ENCODE data around the gene NKG7. TPM values are rescaled to one million over a fixed set of nuclear protein-coding genes. Genes with fewer than 3 reads are reported as not detected.
A peak's percentile ranks its signal among the peaks of the same experiment; 100 is the strongest.

NKG7 gene
- total RNA-seq, 1 donor from 2014 or later, result 3.7 TPM

GRCh38 chr19:51364200-51365106 is 8.0 kb downstream of the NKG7 start:
- no peak for DNase-seq (ENCODE audit: low spot score)

DNA sequence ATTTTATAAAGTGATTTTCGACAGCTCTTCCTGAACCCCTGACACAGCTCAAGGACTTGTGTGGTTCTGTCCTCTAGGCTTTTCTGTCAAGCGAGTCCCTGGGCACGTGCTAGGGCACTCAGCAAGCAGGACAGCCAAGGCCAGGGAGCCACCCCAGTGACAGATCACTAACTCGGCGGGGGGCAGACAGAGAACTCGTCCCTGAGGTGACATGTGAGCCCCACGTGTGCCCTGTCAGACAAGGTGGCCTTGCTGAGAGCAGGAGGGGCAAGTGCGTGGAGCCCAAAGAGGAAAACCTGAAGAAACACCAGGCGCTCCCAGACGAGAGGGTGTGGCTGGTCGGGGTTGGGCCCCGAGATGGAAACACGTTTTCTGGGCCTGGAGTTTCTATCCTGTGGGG is 11.2 kb downstream of the NKG7 start:
- DNase-seq (ENCODE audit: low spot score), result no peak

- DNase-seq (ENCODE audit: low spot score), result no peak
These were observed 13.2 kb downstream of the NKG7 start for GRCh38 chr19:51359294-51359693.

DNA sequence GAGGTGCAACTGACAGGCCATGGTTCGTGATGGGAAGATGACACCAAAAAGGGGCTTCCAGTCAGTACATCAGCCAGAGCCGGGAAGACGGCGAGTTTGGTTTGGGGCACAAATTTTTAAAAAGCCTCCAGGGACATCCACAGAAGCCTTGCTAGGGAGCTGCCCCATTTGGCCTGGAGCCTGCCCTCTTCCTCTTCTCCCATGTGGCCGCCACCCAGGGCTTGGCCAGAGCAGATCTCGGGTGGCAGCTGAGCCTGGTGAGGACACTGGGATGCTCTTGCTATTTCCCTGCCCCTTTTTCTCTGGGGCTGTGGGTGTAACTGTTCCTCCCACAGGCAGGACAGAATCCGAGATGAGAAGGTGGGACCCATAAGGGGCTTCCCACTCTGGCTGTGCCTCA is 14.5 kb downstream of the NKG7 start:
- DNase-seq (ENCODE audit: low spot score), result no peak

DNA sequence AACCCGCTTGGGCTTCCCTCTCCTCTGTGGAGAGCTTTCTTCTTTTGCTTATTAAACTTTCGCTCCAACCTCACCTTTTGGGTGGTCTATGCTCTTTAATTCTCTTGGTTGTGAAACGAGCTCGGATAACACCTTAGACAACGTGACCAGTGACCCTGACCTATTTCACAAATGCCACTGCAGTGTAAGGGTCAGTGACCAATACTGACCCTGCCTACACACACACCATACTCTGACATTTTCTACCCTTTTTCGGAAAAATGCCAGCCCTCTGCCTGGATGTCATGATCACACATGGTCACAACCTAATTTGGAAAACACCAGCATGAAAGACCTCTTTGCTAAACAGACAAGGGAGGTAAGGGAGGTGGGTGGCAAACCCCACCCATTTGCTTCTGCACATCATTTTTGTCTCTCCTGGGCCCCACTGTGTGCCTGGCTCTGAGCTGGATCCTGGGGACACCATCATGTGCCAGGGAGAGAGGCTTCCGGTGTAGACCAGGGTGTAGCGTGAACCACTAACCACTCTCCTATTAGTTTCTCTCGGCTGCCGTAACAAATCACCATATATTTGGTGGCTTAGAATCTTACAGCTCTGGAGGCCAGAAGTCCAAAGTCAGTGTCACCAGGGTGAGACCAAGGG is 16.2 kb downstream of the NKG7 start:
- no peak for DNase-seq (ENCODE audit: low spot score)

- no peak for DNase-seq (ENCODE audit: low spot score)
These were observed 17.7 kb downstream of the NKG7 start for GRCh38 chr19:51354742-51355148.

DNA sequence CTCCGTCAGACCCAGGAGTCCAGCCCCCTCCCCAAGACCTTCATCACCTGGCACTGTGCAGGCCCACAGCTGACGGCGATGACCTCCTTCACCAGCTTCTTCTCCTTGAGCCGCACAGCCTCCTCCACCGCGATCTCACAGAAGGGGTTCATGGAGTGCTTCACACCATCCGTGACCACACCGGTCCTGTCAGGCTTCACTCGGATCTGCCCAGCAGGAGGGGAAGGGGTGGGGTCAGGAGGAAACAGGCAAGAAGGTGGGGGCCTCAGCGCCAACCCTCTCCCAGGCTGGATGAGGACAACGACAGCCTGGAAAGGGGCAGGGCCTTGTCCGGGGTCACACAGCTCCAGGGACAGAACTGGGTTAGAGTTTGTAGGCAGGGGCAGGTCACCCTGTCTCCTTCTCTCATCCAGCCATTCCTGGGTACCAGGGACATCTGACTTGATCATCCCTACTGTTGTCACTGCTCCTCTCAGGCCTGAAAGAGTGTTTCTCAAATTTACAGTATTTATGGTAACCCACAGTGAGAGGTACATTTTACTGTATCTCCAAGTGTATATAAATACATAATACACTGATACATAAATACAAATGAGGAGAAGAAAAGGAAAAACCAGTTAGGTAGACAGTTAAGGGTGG is 18.2 kb downstream of the NKG7 start:
- DNase-seq (ENCODE audit: low spot score), result no peak

- DNase-seq (ENCODE audit: low spot score), result no peak
These were observed 19.6 kb downstream of the NKG7 start for GRCh38 chr19:51352783-51353360.

DNA sequence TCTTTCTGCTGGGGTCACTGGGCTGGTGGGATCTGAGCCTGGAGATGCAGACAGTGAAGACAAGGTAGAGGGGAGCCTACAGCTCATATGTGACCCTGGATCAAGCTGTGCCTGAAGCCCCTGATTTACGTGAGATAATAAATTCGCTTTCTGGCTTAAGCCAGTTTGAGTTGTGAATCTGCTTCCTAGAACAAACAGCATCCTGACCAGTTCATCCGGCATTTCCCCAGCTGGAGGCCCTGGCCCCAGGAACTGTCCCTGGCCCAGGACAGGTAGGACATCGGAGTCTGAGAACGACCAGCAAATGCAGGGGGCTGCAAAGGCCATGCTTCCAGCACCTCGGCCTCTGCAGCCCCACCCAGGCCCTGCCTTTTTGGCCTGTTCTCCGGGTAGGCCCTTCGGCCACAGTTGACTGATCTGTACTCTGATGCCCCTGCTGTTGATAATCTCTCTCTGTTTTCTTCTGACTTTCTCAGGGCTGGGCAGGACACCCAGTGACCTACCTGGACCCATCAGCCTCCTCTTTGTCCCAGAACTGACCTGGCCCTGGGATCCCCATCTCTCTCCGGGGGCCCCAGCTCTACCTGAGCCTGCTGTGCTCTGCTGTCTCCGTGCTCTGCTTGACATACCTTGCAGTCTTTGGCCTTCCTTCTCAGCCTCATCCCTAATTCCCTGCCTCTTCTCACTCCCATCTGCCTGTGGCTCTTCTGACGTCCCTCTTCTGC is 21.0 kb downstream of the NKG7 start:
- no peak for DNase-seq (ENCODE audit: low spot score)

GRCh38 chr19:51347209-51347928 is 25.1 kb downstream of the NKG7 start:
- DNase-seq (ENCODE audit: low spot score), result no peak

DNA sequence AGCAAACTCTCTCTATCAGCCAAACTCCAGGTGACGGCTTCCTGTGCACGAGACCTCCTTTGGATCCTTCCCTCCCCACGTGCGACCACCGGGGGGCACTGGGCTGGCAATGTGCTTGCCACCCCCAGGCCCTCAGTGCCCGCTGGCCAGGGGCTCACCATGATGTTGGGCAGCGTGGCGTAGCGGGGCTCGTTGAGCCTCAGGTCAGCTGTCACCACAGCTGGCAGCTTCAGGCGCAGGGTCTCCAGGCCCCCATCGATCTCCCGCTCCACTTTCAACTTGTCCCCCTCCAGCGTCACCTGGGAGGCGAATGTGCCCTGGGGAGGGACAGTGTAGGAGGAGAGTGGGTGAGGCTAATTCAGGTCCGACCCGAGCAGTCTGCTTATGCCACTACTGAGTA is 25.7 kb downstream of the NKG7 start:
- no peak for DNase-seq (ENCODE audit: low spot score)

GRCh38 chr19:51345076-51345620 is 27.3 kb downstream of the NKG7 start:
- no peak for DNase-seq (ENCODE audit: low spot score)

GRCh38 chr19:51342631-51343569 is 29.6 kb downstream of the NKG7 start:
- no peak for DNase-seq (ENCODE audit: low spot score)

DNA sequence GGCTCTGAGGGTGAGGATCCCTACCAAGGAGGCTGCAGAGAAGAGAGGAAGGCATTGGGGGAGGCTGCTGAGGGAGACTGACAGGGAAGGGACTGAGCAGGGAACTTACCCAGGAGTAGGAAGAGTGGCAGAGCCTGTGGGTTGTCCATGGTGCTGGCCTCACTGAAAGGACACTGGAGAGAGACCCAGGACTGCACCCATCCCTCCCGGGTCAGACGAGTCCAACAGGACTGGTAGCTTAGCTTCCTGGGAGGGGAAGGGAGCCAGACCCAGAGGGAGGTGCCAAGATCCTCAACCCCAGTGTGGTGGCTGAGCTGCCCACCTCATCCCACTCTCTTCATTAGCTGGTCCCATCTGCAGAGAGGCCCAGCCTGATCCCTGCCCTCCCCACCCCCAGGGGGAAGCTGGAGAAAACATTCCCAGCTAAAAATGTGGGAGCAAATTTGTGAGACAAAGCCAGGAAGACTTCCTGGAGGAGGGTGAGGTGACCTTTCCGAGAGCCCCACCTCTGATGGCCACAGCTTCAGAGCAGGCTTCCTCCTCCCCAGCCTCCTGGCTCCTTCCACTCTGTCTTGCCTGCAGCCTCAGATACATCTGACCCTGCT is 30.4 kb downstream of the NKG7 start, which contains the start of gene VSIG10L:
VSIG10L (minus strand) TSS at position 164 of the 605 bp plus-strand sequence; CDS start at position 149, 15 bp downstream.
- DNase-seq (ENCODE audit: low spot score), result no peak

GRCh38 chr19:51341066-51341465 is 31.4 kb downstream of the NKG7 start:
- DNase-seq (ENCODE audit: low spot score), result no peak

- DNase-seq (ENCODE audit: low spot score), result peak; percentile 99
These were observed 32.5 kb downstream of the NKG7 start for GRCh38 chr19:51339687-51340656.

DNA sequence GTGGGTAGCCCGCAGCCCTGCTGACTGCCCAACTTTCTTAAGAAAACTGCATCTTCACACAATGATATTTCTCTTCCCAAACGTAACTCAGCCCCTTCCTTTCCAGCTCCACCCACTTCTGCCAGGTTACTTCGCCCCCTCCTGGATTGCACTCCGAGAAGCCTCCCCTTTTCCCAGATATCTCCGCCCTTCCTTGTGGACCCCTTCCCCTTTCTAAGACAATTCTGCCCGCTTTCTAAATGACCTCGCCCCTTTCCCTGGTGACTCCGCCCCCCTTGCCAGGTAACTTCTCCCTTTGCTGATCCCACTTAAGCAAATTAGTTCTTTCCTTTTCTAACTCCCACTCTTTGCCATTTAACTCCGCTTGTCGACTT is 33.2 kb downstream of the NKG7 start:
- DNase-seq (ENCODE audit: low spot score), result no peak

Data from mesenteric fat pad (tissue), 1 donor.